Smooth muscle cell (in vitro differentiated cells): Measurements from ENCODE around the gene ZNF653. TPM values are rescaled to one million over a fixed set of nuclear protein-coding genes. Genes with fewer than 3 reads are reported as not detected.

ENCODE experiments used
- DNase-seq: peaks from one replicate; lab custom pipeline; 2025; ENCODE audit not compliant: unreplicated experiment; lab: John Stamatoyannopoulos, UW
- H2AFZ ChIP-seq: fragments of 200-600 bp; sonication (generic); 2 replicates; pipeline ENCODE4 v1.6.0; 2016; ENCODE audit warnings: antibody characterized with exemption, low read depth, mild to moderate bottlenecking
- H3F3A ChIP-seq: fragments of 200-600 bp; sonication (generic); 2 replicates; pipeline ENCODE4 v1.6.0; 2017; ENCODE audit warnings: antibody characterized with exemption, low read depth
- H3K27ac ChIP-seq: fragments of 200-600 bp; sonication (generic); 2 replicates; pipeline ENCODE4 v1.5.1; 2016; ENCODE audit warnings: low read depth, mild to moderate bottlenecking
- H3K27me3 ChIP-seq: fragments of 200-600 bp; sonication (generic); 2 replicates; pipeline ENCODE4 v1.6.1; 2016; ENCODE audit warnings: low read depth, mild to moderate bottlenecking
- H3K36me3 ChIP-seq: fragments of 200-600 bp; sonication (generic); 2 replicates; pipeline ENCODE4 v1.5.1; 2016; ENCODE audit warnings: low read depth
- H3K4me1 ChIP-seq: fragments of 200-600 bp; sonication (generic); 2 replicates; pipeline ENCODE4 v1.5.1; 2016; ENCODE audit warnings: low read depth
- H3K4me2 ChIP-seq: fragments of 200-600 bp; sonication (generic); 2 replicates; pipeline ENCODE4 v1.6.0; 2016; ENCODE audit warnings: mild to moderate bottlenecking
- H3K4me3 ChIP-seq: fragments of 200-600 bp; sonication (generic); 2 replicates; pipeline ENCODE4 v1.5.1; 2016; ENCODE audit warnings: mild to moderate bottlenecking
- H3K79me2 ChIP-seq: fragments of 200-600 bp; sonication (generic); 2 replicates; pipeline ENCODE4 v1.6.0; 2016; ENCODE audit warnings: low read depth, mild to moderate bottlenecking
- H3K9ac ChIP-seq: fragments of 200-600 bp; sonication (generic); 2 replicates; pipeline ENCODE4 v1.6.0; 2016; ENCODE audit warnings: low read depth
- H3K9me3 ChIP-seq: fragments of 200-600 bp; sonication (generic); replicated peaks from 2 replicates; pipeline ENCODE4 v1.5.1; 2016; ENCODE audit warnings: low read depth
- H4K20me1 ChIP-seq: fragments of 200-600 bp; sonication (generic); 2 replicates; pipeline ENCODE4 v1.6.0; 2016; ENCODE audit warnings: low read depth
- CTCF ChIP-seq: fragments of 200-600 bp; sonication (generic); IDR thresholded peaks from 2 replicates; pipeline ENCODE4 v1.5.1; 2017; ENCODE audit warnings: borderline replicate concordance, mild to moderate bottlenecking, antibody characterized with exemption; ENCODE audit not compliant: insufficient read depth, poor library complexity, severe bottlenecking
- WGBS: methylation state at CpG from one replicate; pipeline ENCODE4 v1.1.7; 2016; ENCODE audit warnings: low lambda C conversion rate; 5-methylcytosine and 5-hydroxymethylcytosine counted together
- polyA plus RNA-seq: library from polyadenylated mRNA; unstranded; fragments of >200 nt; fragmentation: Nextera tagmentation; extraction: Ambion mirVana; gene quantifications from 2 replicates; pipeline ENCODE4 v1.2.1, GENCODE V29; 2016
- total RNA-seq: library from RNA; depleted of rRNA; stranded (reverse); fragments of >200 nt; gene quantifications from 2 replicates; pipeline ENCODE4 v1.2.3, GENCODE V29; 2014

ZNF653 gene
- total and polyA plus RNA-seq, 2 experiments from 2014 or later, result 2.9 to 5.5 TPM

DNA sequence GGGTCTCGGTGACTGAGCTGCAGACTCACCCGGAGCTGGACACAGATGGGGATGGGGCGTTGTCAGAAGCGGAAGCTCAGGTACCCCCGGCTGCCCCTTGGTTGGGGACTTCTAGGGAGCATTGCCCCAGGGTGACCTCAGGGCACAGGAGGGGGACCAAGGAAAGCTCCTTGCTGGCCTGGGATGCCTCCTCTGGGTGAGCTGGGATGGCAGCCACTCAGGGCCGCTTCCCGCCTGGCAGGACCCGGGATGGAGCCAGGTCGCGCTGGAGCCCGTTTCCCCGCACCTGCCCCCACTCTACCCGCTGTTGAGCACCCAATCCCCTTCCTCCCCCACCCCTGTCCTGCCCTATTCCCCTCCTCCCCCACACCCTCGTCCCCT is 59.4 kb downstream of the ZNF653 start:
- H3F3A ChIP-seq, result no peaks in the 10 kb centered on the region
- H3K4me3 ChIP-seq, result no peak overlapping the region
- H3K4me1 ChIP-seq, result peaks cover 2% of the 10 kb centered on the region
- H4K20me1 ChIP-seq, result peaks cover 3% of the 10 kb centered on the region
- TF ChIP-seq CTCF, result no peak
- H3K9ac ChIP-seq, result no peak overlapping the region
- H3K79me2 ChIP-seq, result no peaks in the 10 kb centered on the region
- no peaks in the 10 kb centered on the region for H3K36me3 ChIP-seq
- no peaks in the 10 kb centered on the region for H3K9me3 ChIP-seq
- 91% methylated on average over 13 of the region's 14 CpGs for WGBS
- no peak overlapping the region for H3K4me2 ChIP-seq
- DNase-seq, result no peak
- no peak overlapping the region for H3K27ac ChIP-seq
- no peaks in the 10 kb centered on the region for H3K27me3 ChIP-seq
- no peak overlapping the region for H2AFZ ChIP-seq

- DNase-seq, result no peak
- Histone ChIP-seq H3K27me3 (no peaks in the 10 kb centered on the region), H3K27ac (no peak overlapping the region), H4K20me1 (peaks cover 10% of the 10 kb centered on the region), H3K4me3 (no peak overlapping the region), H3K4me2 (no peak overlapping the region), H3K9ac (no peak overlapping the region), H3F3A (no peaks in the 10 kb centered on the region), H2AFZ (no peak overlapping the region), H3K36me3 (no peaks in the 10 kb centered on the region), H3K79me2 (no peaks in the 10 kb centered on the region), H3K9me3 (no peaks in the 10 kb centered on the region), H3K4me1 (no peaks in the 10 kb centered on the region)
- TF ChIP-seq CTCF, result no peak
- WGBS, result 97% methylated on average over 10 of the region's 13 CpGs
Measured at GRCh38 chr19:11445141-11445540, 60.5 kb downstream of the ZNF653 start.

- H3K4me1 ChIP-seq, result no peaks in the 10 kb centered on the region
Measured at GRCh38 chr19:11444059-11444458, 61.6 kb downstream of the ZNF653 start.

More at GRCh38 chr19:11444059-11444458, 61.6 kb downstream of the ZNF653 start:
- H3K9me3 ChIP-seq, result no peaks in the 10 kb centered on the region
- no peak for DNase-seq
- H3F3A ChIP-seq, result no peaks in the 10 kb centered on the region
- H3K9ac ChIP-seq, result no peak overlapping the region
- no peaks in the 10 kb centered on the region for H3K79me2 ChIP-seq
- H4K20me1 ChIP-seq, result peaks cover 10% of the 10 kb centered on the region
- no peak overlapping the region for H3K27ac ChIP-seq
- no peaks in the 10 kb centered on the region for H3K36me3 ChIP-seq
- no peak overlapping the region for H2AFZ ChIP-seq
- H3K4me3 ChIP-seq, result no peak overlapping the region
- H3K4me2 ChIP-seq, result no peak overlapping the region
- H3K27me3 ChIP-seq, result no peaks in the 10 kb centered on the region
- 95% methylated on average over 5 of the region's 5 CpGs for WGBS
- TF ChIP-seq CTCF, result no peak
